Neural crest cell (in vitro differentiated cells): ENCODE data around the gene EPB41. TPM values are rescaled to one million over a fixed set of nuclear protein-coding genes. Genes with fewer than 3 reads are reported as not detected.
"Not testable (repeated sequence)": the region's sequence is repeated elsewhere in the genome, so short reads cannot be mapped to it uniquely, and the experiment has no call there.

Source experiments
- DNase-seq: peaks from one replicate; pipeline ENCODE4 v3.0.0; 2021; ENCODE audit warnings: low read depth, mixed read lengths, low spot score
- H3K27ac Mint-ChIP-seq: one replicate; pipeline ENCODE4 v1.8.0; 2021; ENCODE audit warnings: mild to moderate bottlenecking, mixed read lengths; ENCODE audit not compliant: unreplicated experiment
- H3K27me3 Mint-ChIP-seq: 2 replicates; pipeline ENCODE4 v1.8.0; 2021; ENCODE audit warnings: low read depth, mild to moderate bottlenecking, mixed read lengths
- H3K36me3 Mint-ChIP-seq: 2 replicates; pipeline ENCODE4 v1.8.0; 2021; ENCODE audit warnings: low read depth, mild to moderate bottlenecking, mixed read lengths
- H3K4me1 Mint-ChIP-seq: 2 replicates; pipeline ENCODE4 v1.8.0; 2021; ENCODE audit warnings: mixed read lengths
- H3K4me3 Mint-ChIP-seq: one replicate; pipeline ENCODE4 v1.8.0; 2021; ENCODE audit warnings: mild to moderate bottlenecking, mixed read lengths
- H3K9me3 Mint-ChIP-seq: 2 replicates; pipeline ENCODE4 v1.8.0; 2021; ENCODE audit warnings: mixed read lengths
- CTCF ChIP-seq: fragments of 200-600 bp; sonication (generic); conservative IDR thresholded peaks from 2 replicates; pipeline ENCODE4 v1.5.0; 2021; ENCODE audit warnings: antibody characterized with exemption, mild to moderate bottlenecking
- total RNA-seq: library from RNA; stranded (reverse); gene quantifications from 2 replicates; pipeline ENCODE4 v1.2.1, GENCODE V29; 2021

EPB41 gene
- total RNA-seq, 1 donor from 2014 or later, result 108 TPM

- no peak overlapping the region for H3K27ac Mint-ChIP-seq
- H3K27me3 Mint-ChIP-seq, result no peaks in the 10 kb centered on the region
- H3K4me3 Mint-ChIP-seq, result no peak overlapping the region
- TF ChIP-seq CTCF, result no peak
- peaks cover 3% of the 10 kb centered on the region for H3K36me3 Mint-ChIP-seq
- peaks cover 3% of the 10 kb centered on the region for H3K9me3 Mint-ChIP-seq
- DNase-seq, result no peak
- peaks cover 3% of the 10 kb centered on the region for H3K4me1 Mint-ChIP-seq
Measured at GRCh38 chr1:28935293-28935692, 20.9 kb downstream of the EPB41 start.

GRCh38 chr1:28936094-28936493 is 21.7 kb downstream of the EPB41 start:
- DNase-seq, result no peak
- Mint-ChIP-seq H3K36me3 (peaks cover 3% of the 10 kb centered on the region), H3K4me1 (peaks cover 8% of the 10 kb centered on the region), H3K9me3 (peaks cover 3% of the 10 kb centered on the region), H3K27me3 (no peaks in the 10 kb centered on the region), H3K4me3 (no peak overlapping the region), H3K27ac (no peak overlapping the region)
- no peak for TF ChIP-seq CTCF

GRCh38 chr1:28936528-28936927 is 22.2 kb downstream of the EPB41 start:
- Mint-ChIP-seq H3K9me3 (peaks cover 3% of the 10 kb centered on the region), H3K4me3 (no peak overlapping the region), H3K27me3 (no peaks in the 10 kb centered on the region), H3K4me1 (peaks cover 9% of the 10 kb centered on the region), H3K36me3 (peaks cover 3% of the 10 kb centered on the region), H3K27ac (no peak overlapping the region)
- DNase-seq, result no peak
- TF ChIP-seq CTCF, result no peak

GRCh38 chr1:28943581-28943980 is 29.2 kb downstream of the EPB41 start:
- not testable (repeated sequence) for H3K4me3 Mint-ChIP-seq, H3K36me3 Mint-ChIP-seq, H3K27ac Mint-ChIP-seq, H3K27me3 Mint-ChIP-seq, H3K9me3 Mint-ChIP-seq, DNase-seq
- peaks cover 22% of the 10 kb centered on the region for H3K4me1 Mint-ChIP-seq

- Mint-ChIP-seq H3K9me3 (no peaks in the 10 kb centered on the region), H3K4me1 (peaks cover 8% of the 10 kb centered on the region), H3K36me3 (peaks cover 3% of the 10 kb centered on the region), H3K4me3 (no peak overlapping the region), H3K27me3 (no peaks in the 10 kb centered on the region), H3K27ac (no peak overlapping the region)
- TF ChIP-seq CTCF, result no peak
- DNase-seq, result no peak
Measured at GRCh38 chr1:28950006-28950405, 35.6 kb downstream of the EPB41 start.

- Mint-ChIP-seq H3K27me3 (no peaks in the 10 kb centered on the region), H3K27ac (peak overlapping the region; percentile 11), H3K4me3 (no peak overlapping the region), H3K36me3 (peaks cover 3% of the 10 kb centered on the region), H3K4me1 (peaks cover 10% of the 10 kb centered on the region), H3K9me3 (no peaks in the 10 kb centered on the region)
- TF ChIP-seq CTCF, result no peak
- no peak for DNase-seq
Measured at GRCh38 chr1:28950449-28950848, 36.1 kb downstream of the EPB41 start.
